ENCODE data around the gene JAKMIP3.

- TF ChIP-seq EZH2phosphoT487 (IDR thresholded peaks at IDR 0.05; ENCODE audit: low read depth), result no peak
- TF ChIP-seq, protein P1, sequence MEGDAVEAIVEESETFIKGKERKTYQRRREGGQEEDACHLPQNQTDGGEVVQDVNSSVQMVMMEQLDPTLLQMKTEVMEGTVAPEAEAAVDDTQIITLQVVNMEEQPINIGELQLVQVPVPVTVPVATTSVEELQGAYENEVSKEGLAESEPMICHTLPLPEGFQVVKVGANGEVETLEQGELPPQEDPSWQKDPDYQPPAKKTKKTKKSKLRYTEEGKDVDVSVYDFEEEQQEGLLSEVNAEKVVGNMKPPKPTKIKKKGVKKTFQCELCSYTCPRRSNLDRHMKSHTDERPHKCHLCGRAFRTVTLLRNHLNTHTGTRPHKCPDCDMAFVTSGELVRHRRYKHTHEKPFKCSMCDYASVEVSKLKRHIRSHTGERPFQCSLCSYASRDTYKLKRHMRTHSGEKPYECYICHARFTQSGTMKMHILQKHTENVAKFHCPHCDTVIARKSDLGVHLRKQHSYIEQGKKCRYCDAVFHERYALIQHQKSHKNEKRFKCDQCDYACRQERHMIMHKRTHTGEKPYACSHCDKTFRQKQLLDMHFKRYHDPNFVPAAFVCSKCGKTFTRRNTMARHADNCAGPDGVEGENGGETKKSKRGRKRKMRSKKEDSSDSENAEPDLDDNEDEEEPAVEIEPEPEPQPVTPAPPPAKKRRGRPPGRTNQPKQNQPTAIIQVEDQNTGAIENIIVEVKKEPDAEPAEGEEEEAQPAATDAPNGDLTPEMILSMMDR (IDR thresholded peaks at IDR 0.05; ENCODE audit: low read depth, low read length), result no peak
Measured at GRCh38 chr10:132095403-132096113, 29.8 kb downstream of the JAKMIP3 start.
